GM10847 (cell line): ENCODE results near the gene RALY.

Experiments
- POLR2A ChIP-seq: IDR thresholded peaks from 2 replicates; pipeline ENCODE4 v1.6.1; 2011; ENCODE audit not compliant: insufficient read length; ENCODE audit errors: extremely low read depth

Gene RALY

DNA sequence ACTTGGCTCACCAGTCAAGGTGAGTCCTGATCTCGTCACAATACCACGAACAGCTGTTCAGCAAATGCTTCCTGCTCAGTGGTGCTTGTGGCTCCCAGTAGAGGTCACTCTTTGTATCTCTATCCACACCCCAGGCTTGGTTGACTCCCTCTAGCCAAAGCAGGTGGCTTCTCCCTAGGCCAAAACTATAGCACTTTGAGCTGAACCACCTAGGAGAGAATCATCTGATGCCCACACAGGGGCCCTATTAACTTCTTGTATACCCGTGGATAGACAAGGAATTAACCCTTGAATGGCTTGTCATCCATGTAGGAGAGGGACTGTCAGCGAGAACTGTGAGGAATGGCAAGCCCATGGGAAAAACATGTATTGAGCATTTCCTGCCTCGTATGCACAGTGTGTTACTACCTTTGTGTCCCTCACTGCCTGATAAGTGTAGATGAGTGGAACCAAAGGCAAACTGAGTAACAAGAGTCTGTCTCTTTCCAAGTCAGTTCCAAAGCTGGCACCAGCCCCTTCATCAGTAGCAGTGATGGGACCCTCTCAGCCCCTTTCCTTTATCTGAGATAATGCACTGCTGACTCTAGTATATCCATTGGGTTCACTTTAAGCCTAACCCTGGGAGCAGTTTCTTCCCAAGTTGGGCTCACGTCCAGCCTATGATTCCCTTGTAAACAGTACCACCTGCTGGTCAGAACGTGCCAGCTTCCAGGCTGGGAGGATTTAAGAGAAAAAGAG, 75.8 kb downstream of the RALY start:
- TF ChIP-seq POLR2A, result no peak

DNA sequence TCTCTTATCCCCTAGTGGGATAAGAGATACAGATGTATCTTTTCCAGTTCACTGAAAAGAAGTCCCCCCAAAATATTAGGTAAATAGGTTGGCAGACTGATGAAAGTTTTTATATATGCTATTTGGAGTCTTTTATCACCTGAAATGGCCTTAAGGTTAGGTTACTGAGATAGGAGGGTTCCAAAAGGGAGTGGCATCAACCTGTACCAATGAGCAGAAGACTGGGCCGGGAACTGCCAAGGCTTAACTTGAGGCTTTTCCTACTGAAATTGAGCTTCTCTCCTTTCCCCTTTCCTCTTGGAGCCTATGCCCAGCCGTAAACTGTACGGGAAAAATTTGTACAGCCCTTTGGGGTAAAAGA, 76.3 kb downstream of the RALY start:
- TF ChIP-seq POLR2A, result no peak

- TF ChIP-seq POLR2A, result no peak
These were observed 77.1 kb downstream of the RALY start for GRCh38 chr20:34070859-34071258.

- TF ChIP-seq POLR2A, result no peak
These were observed 78.4 kb downstream of the RALY start for GRCh38 chr20:34072076-34072475.

DNA sequence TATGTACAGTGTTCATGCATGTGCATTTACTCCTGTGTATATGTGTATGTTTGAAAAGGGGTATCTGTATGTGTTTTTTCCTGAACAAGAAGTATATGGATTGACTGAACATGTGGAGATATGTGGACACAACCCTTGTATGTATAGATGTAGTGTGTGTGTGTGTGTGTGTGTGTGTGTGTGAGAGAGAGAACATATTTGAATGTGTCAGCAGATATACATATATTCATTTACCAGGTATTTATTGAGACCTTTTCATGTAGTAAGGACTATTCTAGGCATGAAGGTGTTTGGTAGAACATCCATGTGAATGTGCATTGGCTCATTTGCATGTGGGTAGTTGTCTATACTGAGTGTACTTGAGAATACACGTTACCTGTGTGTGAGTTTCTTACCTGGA, 79.1 kb downstream of the RALY start:
- TF ChIP-seq POLR2A, result no peak

DNA sequence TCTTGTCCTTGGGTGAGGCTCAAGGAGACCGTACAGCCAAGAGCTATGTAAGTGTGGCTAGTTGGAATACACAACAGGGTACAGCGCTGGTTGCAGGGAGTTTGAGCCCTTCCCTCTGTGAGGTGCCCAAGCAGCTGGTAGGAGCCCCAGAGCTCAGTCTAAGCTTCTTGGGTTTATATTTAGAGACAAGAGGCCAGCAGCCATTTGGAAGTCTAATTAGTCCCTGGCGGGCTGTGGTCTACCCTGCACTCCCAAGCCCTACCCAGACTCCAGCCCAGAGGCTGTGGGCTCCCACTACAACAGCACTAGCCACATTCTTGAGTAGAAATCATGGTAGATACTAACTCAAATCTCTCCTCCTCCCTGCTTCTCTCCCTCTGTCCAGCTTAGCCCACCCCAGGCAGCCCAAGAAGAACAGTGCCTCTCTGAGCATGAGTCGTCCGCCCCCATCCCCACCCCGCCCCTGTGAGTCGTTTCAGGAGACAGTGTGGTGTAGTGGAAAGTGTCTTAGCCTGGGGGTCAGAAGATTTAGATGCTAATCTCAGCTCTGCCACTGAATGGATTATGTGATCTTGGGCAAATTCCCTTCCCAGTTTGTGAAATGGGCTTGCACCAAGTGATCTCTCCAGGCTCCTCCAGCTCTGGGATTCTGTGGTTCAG, 80.5 kb downstream of the RALY start:
- TF ChIP-seq POLR2A, result no peak

DNA sequence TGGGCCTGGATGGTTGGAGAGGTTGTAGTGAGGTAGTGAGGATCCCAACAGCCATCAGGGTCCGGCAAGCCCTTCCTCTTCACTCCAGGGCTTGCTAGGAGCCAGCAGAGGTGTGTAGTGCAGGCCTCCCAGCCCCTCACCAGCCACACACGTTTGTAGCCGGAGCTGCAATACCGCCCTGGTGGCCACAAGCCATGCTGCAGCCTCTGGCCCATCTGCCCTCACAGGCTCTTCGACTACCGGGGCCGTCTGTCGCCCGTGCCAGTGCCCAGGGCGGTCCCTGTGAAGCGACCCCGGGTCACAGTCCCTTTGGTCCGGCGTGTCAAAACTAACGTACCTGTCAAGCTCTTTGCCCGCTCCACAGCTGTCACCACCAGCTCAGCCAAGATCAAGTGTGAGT, 81.9 kb downstream of the RALY start:
- no peak for TF ChIP-seq POLR2A

- no peak for TF ChIP-seq POLR2A
These were observed 83.2 kb downstream of the RALY start for GRCh38 chr20:34076952-34077351.

- TF ChIP-seq POLR2A, result no peak
These were observed 84.8 kb downstream of the RALY start for GRCh38 chr20:34078540-34078939.

DNA sequence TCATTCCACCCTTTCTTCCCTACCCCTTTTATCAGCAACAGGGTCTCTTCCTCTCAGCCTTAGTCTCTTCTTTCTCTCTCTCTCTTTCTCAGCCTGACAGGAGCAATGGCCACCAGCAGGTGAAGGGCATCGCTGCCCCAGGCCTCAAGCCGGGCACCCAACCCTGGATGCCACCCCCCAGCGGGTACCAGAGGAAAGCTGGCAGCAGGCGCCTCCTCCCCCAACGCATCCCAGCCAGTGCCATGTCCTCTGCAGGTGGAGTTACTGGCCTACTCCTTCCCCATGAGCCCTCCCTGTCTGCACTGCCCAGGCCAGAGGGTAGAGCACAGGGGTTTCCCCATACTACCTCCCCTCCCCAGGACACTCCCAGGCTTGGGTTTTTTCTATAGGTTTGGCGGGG, 86.1 kb downstream of the RALY start:
- no peak for TF ChIP-seq POLR2A

DNA sequence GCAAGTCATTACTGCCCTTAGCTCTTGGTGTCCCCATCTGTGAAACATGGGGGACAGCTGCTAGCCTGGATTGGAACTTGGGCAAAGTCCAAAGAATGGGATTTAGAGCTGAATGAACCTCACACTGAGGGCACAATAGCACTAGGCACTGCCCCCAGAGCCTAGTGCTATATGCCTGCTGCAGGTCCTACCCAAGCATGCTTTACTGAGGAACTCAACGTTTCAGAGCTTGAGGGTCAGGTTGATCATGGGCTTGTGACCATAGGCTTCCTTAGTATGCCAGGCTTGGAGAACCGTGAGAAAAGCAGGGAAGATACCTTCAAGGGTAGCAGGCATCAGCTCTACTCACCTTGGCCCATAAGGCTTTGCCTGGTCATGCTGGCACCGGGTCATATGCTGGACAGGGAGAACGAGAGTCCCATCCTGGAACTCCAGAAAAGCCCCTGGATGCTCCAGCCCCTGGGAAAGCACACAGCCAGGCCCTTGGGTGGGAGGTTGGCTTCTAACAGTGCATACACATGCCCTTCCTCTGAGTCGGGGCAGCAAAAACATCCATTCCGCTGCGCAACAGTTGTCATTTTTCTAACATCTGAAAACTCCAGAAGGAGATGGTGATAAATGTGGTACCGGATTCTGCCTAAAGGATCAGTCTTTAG, 88.6 kb downstream of the RALY start:
- TF ChIP-seq POLR2A, result no peak

DNA sequence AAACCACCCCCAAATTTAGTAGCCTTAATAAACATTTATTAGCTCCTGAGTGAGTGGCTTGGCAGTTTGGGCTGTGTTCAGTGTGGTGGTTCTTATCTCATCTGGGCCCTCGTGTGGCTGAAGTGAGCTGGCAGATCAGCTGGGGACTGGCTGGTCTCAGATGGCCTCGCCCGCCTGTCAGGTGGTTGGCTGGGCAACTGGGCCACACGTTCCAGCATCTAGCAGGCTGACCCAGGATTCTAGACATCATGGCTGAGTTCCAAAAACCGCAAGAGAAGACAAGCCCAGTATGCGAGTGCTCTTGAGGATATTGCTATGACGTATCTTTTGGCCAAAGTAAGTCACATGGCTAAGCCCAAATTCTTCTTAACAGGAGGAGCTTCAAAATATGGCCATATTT, 89.4 kb downstream of the RALY start:
- TF ChIP-seq POLR2A, result no peak

- TF ChIP-seq POLR2A, result no peak
These were observed 90.1 kb downstream of the RALY start for GRCh38 chr20:34083781-34084180.

- no peak for TF ChIP-seq POLR2A
These were observed 90.7 kb downstream of the RALY start for GRCh38 chr20:34084227-34084923.

- TF ChIP-seq POLR2A, result no peak
These were observed 91.9 kb downstream of the RALY start for GRCh38 chr20:34085544-34086040.
